ENCODE data around the gene B3GNT2.
"Not testable (repeated sequence)": the region's sequence is repeated elsewhere in the genome, so short reads cannot be mapped to it uniquely, and the experiment has no call there.

Gene B3GNT2

GRCh38 chr2:62238236-62238635 lies 42.3 kb downstream of the B3GNT2 start:
- DNase-seq (ENCODE audit: low read depth), result no peak

- no peak for DNase-seq (ENCODE audit: low read depth)
Observed at GRCh38 chr2:62240546-62240945, 44.6 kb downstream of the B3GNT2 start.

DNA sequence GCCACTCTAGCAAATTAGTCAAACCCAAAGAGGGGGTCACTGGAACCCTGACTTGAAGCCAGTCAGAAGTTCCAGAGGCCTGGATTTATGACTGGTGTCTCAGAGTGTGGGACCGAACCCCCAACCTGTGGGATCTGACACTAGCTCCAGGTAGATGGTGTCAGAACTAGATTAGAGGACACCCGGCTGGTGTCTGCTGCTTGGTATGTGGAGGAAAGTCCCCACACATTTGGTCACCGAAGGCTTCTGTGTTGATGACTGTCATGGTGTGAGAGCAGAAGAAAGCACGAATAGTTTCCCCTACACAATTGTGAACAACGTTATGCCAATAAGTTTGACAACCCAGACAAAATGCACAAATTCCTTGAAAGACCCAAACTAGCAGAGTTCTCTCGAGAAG lies 48.1 kb downstream of the B3GNT2 start:
- no peak for DNase-seq (ENCODE audit: low read depth)

DNA sequence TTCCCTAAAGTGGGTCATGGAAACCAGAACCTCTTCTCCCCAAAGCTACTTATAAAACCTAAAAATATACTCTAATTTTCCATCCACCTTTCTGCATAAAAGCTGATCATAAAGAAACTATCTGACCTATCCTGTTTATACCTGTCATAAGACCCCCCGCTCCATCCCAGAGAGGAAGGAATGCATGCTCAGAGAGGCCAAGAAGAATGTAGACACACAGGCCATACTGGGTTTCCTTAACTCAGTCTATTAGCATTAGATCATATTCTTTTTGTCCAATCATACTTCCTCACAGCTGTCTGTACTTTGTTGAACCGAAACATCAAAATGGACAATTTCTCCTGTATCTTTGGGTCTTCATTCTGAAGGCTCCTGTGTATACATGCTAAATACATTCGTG lies 52.3 kb downstream of the B3GNT2 start:
- DNase-seq (ENCODE audit: low read depth), result no peak

- DNase-seq (ENCODE audit: low read depth), result no peak
Observed at GRCh38 chr2:62250239-62250638, 54.3 kb downstream of the B3GNT2 start.

- DNase-seq (ENCODE audit: low read depth), result no peak
Observed at GRCh38 chr2:62254424-62255266, 58.7 kb downstream of the B3GNT2 start.

DNA sequence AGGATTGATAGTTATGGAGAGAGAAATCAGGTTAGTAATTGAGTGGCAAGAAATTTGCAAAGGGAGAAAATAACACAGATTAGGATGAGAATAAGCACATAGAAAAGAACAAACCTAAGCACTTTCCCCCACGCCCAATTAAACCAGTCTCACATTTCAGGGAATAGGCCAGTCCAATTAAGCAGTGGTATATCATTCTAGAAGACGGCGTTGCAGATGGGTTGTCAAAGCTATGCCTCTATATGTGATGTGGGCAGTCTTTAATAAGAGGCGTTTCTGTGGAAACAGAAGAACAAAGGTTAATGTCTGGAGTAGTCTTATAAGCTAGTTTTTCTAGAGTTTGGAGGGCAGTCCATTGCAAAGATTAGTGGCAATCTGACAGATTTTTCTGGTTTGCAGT lies 61.6 kb downstream of the B3GNT2 start:
- DNase-seq (ENCODE audit: low read depth), result no peak

GRCh38 chr2:62263076-62263715 lies 67.3 kb downstream of the B3GNT2 start:
- DNase-seq (ENCODE audit: low read depth), result no peak

GRCh38 chr2:62264186-62264585 lies 68.3 kb downstream of the B3GNT2 start:
- DNase-seq (ENCODE audit: low read depth), result no peak

GRCh38 chr2:62265106-62265505 lies 69.2 kb downstream of the B3GNT2 start:
- DNase-seq (ENCODE audit: low read depth), result no peak

DNA sequence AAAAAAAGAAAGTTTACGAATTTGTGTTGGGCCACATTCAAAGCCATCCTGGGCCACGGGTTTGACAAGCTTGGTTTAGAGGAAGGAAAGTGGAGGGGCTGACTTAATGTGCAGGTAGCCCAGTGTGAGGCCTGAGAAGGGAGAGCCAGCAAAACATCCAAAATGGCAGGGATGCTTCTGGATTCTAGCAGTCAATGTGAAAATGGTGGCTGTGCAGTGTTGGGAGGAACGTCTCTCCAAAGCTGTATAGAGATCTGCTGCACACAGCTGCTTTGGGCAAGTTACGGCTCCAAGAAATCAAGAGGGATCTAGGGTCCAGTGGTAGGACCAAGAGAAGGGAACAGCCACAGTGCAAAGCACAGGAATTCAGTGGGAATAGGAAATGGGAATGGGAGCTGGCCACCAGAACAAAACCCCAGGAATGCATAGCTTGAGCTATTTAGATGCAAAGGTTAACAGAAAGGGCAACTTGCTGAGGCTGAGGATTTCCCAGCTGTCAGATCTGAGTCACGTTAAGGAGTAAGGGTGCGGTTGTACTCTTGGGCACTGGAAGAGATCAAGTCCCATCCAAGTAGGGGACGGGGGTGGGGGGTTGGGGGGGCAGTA lies 70.6 kb downstream of the B3GNT2 start:
- DNase-seq (ENCODE audit: low read depth), result no peak

DNA sequence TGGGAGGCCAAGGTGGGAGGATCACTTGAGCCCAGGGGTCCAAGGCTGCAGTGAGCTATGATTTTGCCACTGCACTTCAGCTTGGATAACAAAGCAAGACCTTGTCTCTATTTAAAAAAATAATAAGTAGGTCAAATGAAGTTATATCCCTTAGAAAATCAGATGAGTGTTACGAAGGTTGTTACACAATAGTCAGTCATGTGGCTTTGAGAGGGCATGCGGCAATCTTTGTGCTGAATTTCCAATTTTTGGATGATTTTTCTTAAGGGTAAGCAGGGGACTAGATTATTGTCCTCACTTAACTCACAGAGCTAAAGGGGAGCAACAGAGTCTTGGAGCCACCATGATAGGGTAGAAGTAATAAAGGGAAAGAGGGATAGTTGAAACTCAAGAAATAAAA lies 71.8 kb downstream of the B3GNT2 start:
- no peak for DNase-seq (ENCODE audit: low read depth)

- DNase-seq (ENCODE audit: low read depth), result not testable (repeated sequence)
Observed at GRCh38 chr2:62268681-62269188, 72.8 kb downstream of the B3GNT2 start.

DNA sequence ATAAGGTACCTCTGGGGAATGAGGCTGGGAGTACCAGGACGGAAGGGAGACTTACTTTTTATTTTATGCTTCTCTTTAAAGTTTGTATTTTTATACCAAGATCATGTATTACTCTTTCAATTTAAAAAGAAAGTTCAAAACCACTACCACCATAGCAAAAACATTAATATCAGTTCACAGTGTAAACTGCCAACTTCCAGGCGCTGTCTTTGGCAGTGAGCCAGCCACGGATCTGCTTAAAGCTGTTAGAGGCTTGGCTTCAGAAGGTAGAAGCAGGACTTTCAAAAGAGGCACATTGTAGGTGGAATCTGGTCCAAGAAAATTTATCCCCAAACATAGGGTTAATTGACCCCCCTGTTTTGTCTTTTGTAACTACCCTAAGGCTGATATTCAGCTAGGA lies 74.8 kb downstream of the B3GNT2 start:
- DNase-seq (ENCODE audit: low read depth), result no peak

Data from stimulated activated CD4-positive, alpha-beta T cell treated with anti-CD3 and anti-CD28 coated beads, Interleukin-2, amount 100 ng/mL, for 4 hours (primary cell).